ENCODE results near the gene CRAMP1. TPM values are rescaled to one million over a fixed set of nuclear protein-coding genes. Genes with fewer than 3 reads are reported as not detected.

The CRAMP1 gene
- total RNA-seq, 1 donor from 2014 or later: 18.0 TPM

GRCh38 chr16:1669698-1670097 is 57.5 kb downstream of the CRAMP1 start:
- Histone ChIP-seq H4K20me1 (ENCODE audit: insufficient read depth, low read length) (no peaks in the 10 kb centered on the region), H3K4me3 (ENCODE audit: insufficient read depth, low read depth, low read length) (no peak overlapping the region), H3K4me2 (ENCODE audit: low read length) (no peak overlapping the region), H3K27ac (ENCODE audit: low read depth, low read length) (no peak overlapping the region), H3K79me2 (ENCODE audit: insufficient read depth, low read length) (no peaks in the 10 kb centered on the region), H3K9me3 (ENCODE audit: insufficient read depth, low read depth, low read length) (no peaks in the 10 kb centered on the region), H3K27me3 (ENCODE audit: insufficient read depth, low read length) (no peaks in the 10 kb centered on the region), H2AFZ (ENCODE audit: low read depth, low read length) (no peak overlapping the region), H3K4me1 (ENCODE audit: insufficient read depth, low read length) (peaks cover 8% of the 10 kb centered on the region), H3K36me3 (ENCODE audit: insufficient read depth, low read length) (peaks cover 46% of the 10 kb centered on the region), H3K9ac (ENCODE audit: low read length) (no peak overlapping the region)
- H3K4me3 Mint-ChIP-seq (ENCODE audit: unreplicated experiment): no peak overlapping the region
- DNase-seq (ENCODE audit: low read depth) (no peak), FAIRE-seq (no peak)
- H3K27ac Mint-ChIP-seq (ENCODE audit: unreplicated experiment): no peak overlapping the region
- no peaks in the 10 kb centered on the region for H3K27me3 Mint-ChIP-seq (ENCODE audit: low read depth, unreplicated experiment)
- TF ChIP-seq CTCF (IDR thresholded peaks at IDR 0.05; ENCODE audit: insufficient read depth, low read depth, low read length) (no peak), EZH2 (IDR thresholded peaks at IDR 0.05; ENCODE audit: insufficient read depth, low read length) (no peak)
- no peaks in the 10 kb centered on the region for H3K9me3 Mint-ChIP-seq (ENCODE audit: unreplicated experiment)
- peaks cover 49% of the 10 kb centered on the region for H3K36me3 Mint-ChIP-seq (ENCODE audit: low read depth, unreplicated experiment)
- H3K4me1 Mint-ChIP-seq (ENCODE audit: low read depth, unreplicated experiment): peaks cover 3% of the 10 kb centered on the region

- Histone ChIP-seq H3K79me2 (ENCODE audit: insufficient read depth, low read length) (no peaks in the 10 kb centered on the region), H3K9ac (ENCODE audit: low read length) (no peak overlapping the region), H3K4me3 (ENCODE audit: insufficient read depth, low read depth, low read length) (no peak overlapping the region), H3K27me3 (ENCODE audit: insufficient read depth, low read length) (no peaks in the 10 kb centered on the region), H3K4me2 (ENCODE audit: low read length) (no peak overlapping the region), H2AFZ (ENCODE audit: low read depth, low read length) (no peak overlapping the region), H4K20me1 (ENCODE audit: insufficient read depth, low read length) (no peaks in the 10 kb centered on the region), H3K36me3 (ENCODE audit: insufficient read depth, low read length) (peaks cover 42% of the 10 kb centered on the region), H3K4me1 (ENCODE audit: insufficient read depth, low read length) (peaks cover 15% of the 10 kb centered on the region), H3K27ac (ENCODE audit: low read depth, low read length) (no peak overlapping the region), H3K9me3 (ENCODE audit: insufficient read depth, low read depth, low read length) (no peaks in the 10 kb centered on the region)
- H3K4me3 Mint-ChIP-seq (ENCODE audit: unreplicated experiment): no peak overlapping the region
- DNase-seq (ENCODE audit: low read depth) (no peak), FAIRE-seq (no peak)
- no peak for TF ChIP-seq CTCF (IDR thresholded peaks at IDR 0.05; ENCODE audit: insufficient read depth, low read depth, low read length)
- no peak for TF ChIP-seq EZH2 (IDR thresholded peaks at IDR 0.05; ENCODE audit: insufficient read depth, low read length)
- H3K9me3 Mint-ChIP-seq (ENCODE audit: unreplicated experiment): no peaks in the 10 kb centered on the region
- no peak overlapping the region for H3K27ac Mint-ChIP-seq (ENCODE audit: unreplicated experiment)
- peaks cover 51% of the 10 kb centered on the region for H3K36me3 Mint-ChIP-seq (ENCODE audit: low read depth, unreplicated experiment)
- no peaks in the 10 kb centered on the region for H3K27me3 Mint-ChIP-seq (ENCODE audit: low read depth, unreplicated experiment)
- H3K4me1 Mint-ChIP-seq (ENCODE audit: low read depth, unreplicated experiment): peaks cover 10% of the 10 kb centered on the region
These were observed 58.2 kb downstream of the CRAMP1 start for GRCh38 chr16:1670371-1670770.

- no peak for FAIRE-seq
- Mint-ChIP-seq H3K36me3 (ENCODE audit: low read depth, unreplicated experiment) (peaks cover 46% of the 10 kb centered on the region), H3K27ac (ENCODE audit: unreplicated experiment) (no peak overlapping the region), H3K27me3 (ENCODE audit: low read depth, unreplicated experiment) (no peaks in the 10 kb centered on the region), H3K9me3 (ENCODE audit: unreplicated experiment) (no peaks in the 10 kb centered on the region), H3K4me1 (ENCODE audit: low read depth, unreplicated experiment) (peaks cover 14% of the 10 kb centered on the region), H3K4me3 (ENCODE audit: unreplicated experiment) (no peak overlapping the region)
- H3K4me2 ChIP-seq (ENCODE audit: low read length): no peak overlapping the region
- H3K4me3 ChIP-seq (ENCODE audit: insufficient read depth, low read depth, low read length): no peak overlapping the region
- no peaks in the 10 kb centered on the region for H3K79me2 ChIP-seq (ENCODE audit: insufficient read depth, low read length)
- H3K27ac ChIP-seq (ENCODE audit: low read depth, low read length): no peak overlapping the region
- peaks cover 40% of the 10 kb centered on the region for H3K36me3 ChIP-seq (ENCODE audit: insufficient read depth, low read length)
- no peaks in the 10 kb centered on the region for H4K20me1 ChIP-seq (ENCODE audit: insufficient read depth, low read length)
- H3K27me3 ChIP-seq (ENCODE audit: insufficient read depth, low read length): no peaks in the 10 kb centered on the region
- DNase-seq (ENCODE audit: low read depth): no peak
- TF ChIP-seq EZH2 (IDR thresholded peaks at IDR 0.05; ENCODE audit: insufficient read depth, low read length) (no peak), CTCF (IDR thresholded peaks at IDR 0.05; ENCODE audit: insufficient read depth, low read depth, low read length) (no peak)
- H3K9me3 ChIP-seq (ENCODE audit: insufficient read depth, low read depth, low read length): no peaks in the 10 kb centered on the region
- H3K9ac ChIP-seq (ENCODE audit: low read length): no peak overlapping the region
- no peak overlapping the region for H2AFZ ChIP-seq (ENCODE audit: low read depth, low read length)
- peaks cover 19% of the 10 kb centered on the region for H3K4me1 ChIP-seq (ENCODE audit: insufficient read depth, low read length)
These were observed 58.7 kb downstream of the CRAMP1 start for GRCh38 chr16:1670866-1671265.
